Suprapubic skin (tissue), 4 donors: ENCODE data around the gene COMMD3. TPM values are rescaled to one million over a fixed set of nuclear protein-coding genes. Genes with fewer than 3 reads are reported as not detected.

ENCODE experiments used
- DNase-seq, 2 donors: peaks; one replicate each; pipeline ENCODE4 v3.0.0-alpha.2; 2019; ENCODE audit warnings: low spot score in 2 of 2
- H3K27ac ChIP-seq: fragments of 200-600 bp; sonication (generic); one replicate; pipeline ENCODE4 v1.5.1; 2019
- H3K27me3 ChIP-seq: fragments of 200-600 bp; sonication (generic); one replicate; pipeline ENCODE4 v1.5.1; 2019
- H3K36me3 ChIP-seq: fragments of 200-600 bp; sonication (generic); one replicate; pipeline ENCODE4 v1.5.1; 2019
- H3K4me1 ChIP-seq: fragments of 200-600 bp; sonication (generic); one replicate; pipeline ENCODE4 v1.5.1; 2019
- H3K4me3 ChIP-seq: fragments of 200-600 bp; sonication (generic); one replicate; pipeline ENCODE4 v1.5.1; 2019; ENCODE audit warnings: mild to moderate bottlenecking
- H3K9me3 ChIP-seq: fragments of 200-600 bp; sonication (generic); one replicate; pipeline ENCODE4 v1.5.1; 2019
- EP300 ChIP-seq: sonication (generic); formaldehyde crosslinking; IDR thresholded peaks from one replicate; pipeline ENCODE4 v1.6.1; 2017; ENCODE audit warnings: antibody characterized with exemption
- POLR2A ChIP-seq, 2 donors: fragments of 450-650 bp; IDR thresholded peaks; one replicate each; pipeline ENCODE4 v1.6.1; 2017; ENCODE audit warnings: antibody characterized with exemption in 2 of 2, mild to moderate bottlenecking in 2 of 2, moderate library complexity in 2 of 2
- POLR2AphosphoS5 ChIP-seq, 3 donors: sonication (generic); formaldehyde crosslinking; IDR thresholded peaks; one replicate each; pipeline ENCODE4 v1.6.1; 2017; ENCODE audit warnings: antibody characterized with exemption in 3 of 3
- WGBS: methylation state at CpG from one replicate; pipeline ENCODE4 v1.1.5; 2018; 5-methylcytosine and 5-hydroxymethylcytosine counted together
- total RNA-seq, 4 donors: library from RNA; depleted of rRNA; stranded (reverse); fragments of >200 nt; gene quantifications; one replicate each; pipeline ENCODE4 v1.1.0, GENCODE V29; 2016
- TF ChIP-seq, protein P1 (sequence below), 2 donors: fragments of 200-600 bp in 1 of 2; fragments of 450-650 bp in 1 of 2; sonication (generic) in 1 of 2; IDR thresholded peaks; one replicate each; pipeline ENCODE4 v1.5.1; 2016 to 2019; ENCODE audit warnings: antibody characterized with exemption in 2 of 2, mild to moderate bottlenecking in 1 of 2, moderate library complexity in 1 of 2

The COMMD3 gene
- total RNA-seq, 4 donors from 2014 or later: 32.9 to 46.7 (median 37.1) TPM

DNA sequence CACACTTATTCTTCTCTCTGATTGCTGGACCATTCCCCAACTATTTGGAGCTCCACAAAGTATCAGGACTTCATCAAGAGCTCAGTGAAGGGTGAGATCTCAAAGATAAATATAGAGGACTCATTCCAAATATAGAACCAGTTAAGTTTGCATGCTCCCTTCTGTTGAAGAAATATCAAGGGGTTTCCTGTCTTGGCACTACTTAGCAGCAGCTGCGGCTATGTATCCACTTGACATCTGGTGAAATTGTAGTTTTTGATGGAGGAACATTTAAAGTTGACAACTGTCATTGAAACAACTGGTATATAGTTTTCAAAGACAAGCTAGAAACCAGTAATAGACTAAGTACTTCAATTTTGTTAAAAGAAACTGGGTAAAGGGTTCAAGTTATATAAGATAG, 28.1 kb downstream of the COMMD3 start:
- TF ChIP-seq POLR2AphosphoS5 (IDR thresholded peaks at IDR 0.05) (no peak), EP300 (no peak), POLR2A (IDR thresholded peaks at IDR 0.05) (no peak)
- TF ChIP-seq, protein P1, sequence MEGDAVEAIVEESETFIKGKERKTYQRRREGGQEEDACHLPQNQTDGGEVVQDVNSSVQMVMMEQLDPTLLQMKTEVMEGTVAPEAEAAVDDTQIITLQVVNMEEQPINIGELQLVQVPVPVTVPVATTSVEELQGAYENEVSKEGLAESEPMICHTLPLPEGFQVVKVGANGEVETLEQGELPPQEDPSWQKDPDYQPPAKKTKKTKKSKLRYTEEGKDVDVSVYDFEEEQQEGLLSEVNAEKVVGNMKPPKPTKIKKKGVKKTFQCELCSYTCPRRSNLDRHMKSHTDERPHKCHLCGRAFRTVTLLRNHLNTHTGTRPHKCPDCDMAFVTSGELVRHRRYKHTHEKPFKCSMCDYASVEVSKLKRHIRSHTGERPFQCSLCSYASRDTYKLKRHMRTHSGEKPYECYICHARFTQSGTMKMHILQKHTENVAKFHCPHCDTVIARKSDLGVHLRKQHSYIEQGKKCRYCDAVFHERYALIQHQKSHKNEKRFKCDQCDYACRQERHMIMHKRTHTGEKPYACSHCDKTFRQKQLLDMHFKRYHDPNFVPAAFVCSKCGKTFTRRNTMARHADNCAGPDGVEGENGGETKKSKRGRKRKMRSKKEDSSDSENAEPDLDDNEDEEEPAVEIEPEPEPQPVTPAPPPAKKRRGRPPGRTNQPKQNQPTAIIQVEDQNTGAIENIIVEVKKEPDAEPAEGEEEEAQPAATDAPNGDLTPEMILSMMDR (IDR thresholded peaks at IDR 0.05): no peak
- no peak overlapping the region for H3K4me3 ChIP-seq
- no peaks in the 10 kb centered on the region for H3K36me3 ChIP-seq
- no peak overlapping the region for H3K27ac ChIP-seq
- peaks cover 93% of the 10 kb centered on the region for H3K27me3 ChIP-seq
- peaks cover 21% of the 10 kb centered on the region for H3K4me1 ChIP-seq
- no peaks in the 10 kb centered on the region for H3K9me3 ChIP-seq
- 41% methylated on average over 1 of the region's 1 CpG for WGBS
- no peak for DNase-seq

DNA sequence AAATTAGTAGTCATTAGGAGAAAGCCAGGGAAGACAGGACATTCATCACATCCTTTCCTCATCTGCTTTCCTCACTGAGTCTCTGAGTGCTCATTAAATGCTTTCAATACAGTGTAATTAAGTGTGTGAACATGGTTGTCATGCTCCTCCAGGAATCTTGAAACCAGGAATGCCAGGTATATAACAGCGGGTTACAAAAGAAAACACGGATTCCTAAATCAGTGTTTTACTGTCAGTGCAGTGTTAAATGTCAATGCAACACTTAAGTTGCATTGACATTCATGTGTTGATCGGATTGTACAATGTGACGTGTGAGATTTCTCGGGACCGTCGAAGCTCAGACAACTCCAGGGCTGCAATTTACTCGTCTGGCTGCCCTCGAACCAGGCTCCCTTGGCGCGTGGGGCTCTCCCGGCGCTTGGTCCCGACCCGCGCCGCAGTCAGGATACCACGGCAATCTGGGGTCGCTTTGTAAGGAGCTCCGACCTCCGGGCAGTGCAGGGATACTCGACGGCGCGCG, 28.7 kb downstream of the COMMD3 start:
- H3K27ac ChIP-seq: no peak overlapping the region
- H3K4me1 ChIP-seq: peaks cover 18% of the 10 kb centered on the region
- peaks cover 92% of the 10 kb centered on the region for H3K27me3 ChIP-seq
- H3K4me3 ChIP-seq: peak overlapping the region; percentile 33
- no peak for DNase-seq
- no peaks in the 10 kb centered on the region for H3K36me3 ChIP-seq
- TF ChIP-seq POLR2A (IDR thresholded peaks at IDR 0.05) (no peak), POLR2AphosphoS5 (IDR thresholded peaks at IDR 0.05) (no peak), EP300 (no peak)
- TF ChIP-seq, protein P1 (IDR thresholded peaks at IDR 0.05): no peak
- 23% methylated on average over 9 of the region's 26 CpGs for WGBS
- no peaks in the 10 kb centered on the region for H3K9me3 ChIP-seq

DNA sequence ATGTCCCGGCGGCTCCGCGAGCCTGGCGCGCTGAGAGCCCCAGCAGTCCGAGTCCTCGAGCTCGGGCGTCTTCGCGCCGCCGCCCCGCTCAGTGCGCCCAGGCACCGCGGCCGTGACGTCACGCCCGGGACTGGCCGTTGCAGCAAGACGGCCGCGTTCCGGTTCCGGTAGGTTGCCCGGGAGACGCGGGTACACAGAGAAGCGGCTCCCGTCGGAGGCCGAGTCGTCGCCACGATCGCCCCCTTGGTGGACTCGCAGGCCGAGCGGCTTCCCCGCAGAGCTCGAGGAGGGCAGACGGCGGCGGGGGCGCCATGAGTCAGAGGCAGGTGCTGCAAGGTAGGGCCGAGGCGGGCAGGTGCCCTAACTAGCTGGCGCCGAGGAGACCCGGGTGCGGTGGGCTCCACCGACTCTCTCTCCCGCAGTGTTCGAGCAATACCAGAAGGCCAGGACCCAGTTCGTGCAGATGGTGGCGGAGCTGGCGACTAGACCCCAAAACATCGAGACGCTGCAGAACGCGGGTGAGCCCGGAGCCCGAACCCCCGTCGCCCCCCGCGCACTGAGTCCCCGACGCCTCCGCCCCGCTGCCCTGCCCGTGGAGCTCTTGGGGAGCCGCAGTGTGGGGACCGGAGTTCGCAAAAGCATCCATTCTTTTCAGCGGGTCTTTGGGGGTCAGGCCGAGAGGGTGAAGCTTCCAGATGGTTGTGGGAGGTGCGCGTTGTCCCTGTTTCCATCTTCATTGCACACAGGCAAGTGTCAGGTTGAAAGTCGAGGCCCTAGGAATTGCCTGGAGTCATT, 29.3 kb downstream of the COMMD3 start, which contains the start of gene SPAG6:
SPAG6 (plus strand) TSS at position 196 of the 795 bp plus-strand sequence; CDS start at position 312, 116 bp downstream.
- DNase-seq: peak in 1 of 2 donors; percentile 76
- Histone ChIP-seq H3K4me3 (peak within 1 kb of the TSS; percentile 33), H3K27me3 (peaks cover 89% of the 10 kb centered on the region), H3K9me3 (no peaks in the 10 kb centered on the region), H3K36me3 (no peaks in the 10 kb centered on the region), H3K27ac (no peak within 1 kb of the TSS), H3K4me1 (peaks cover 15% of the 10 kb centered on the region)
- TF ChIP-seq EP300 (no peak), POLR2AphosphoS5 (IDR thresholded peaks at IDR 0.05) (no peak), POLR2A (IDR thresholded peaks at IDR 0.05) (no peak)
- TF ChIP-seq, protein P1 (IDR thresholded peaks at IDR 0.05): no peak
- 5% methylated on average over 11 of the region's 83 CpGs for WGBS

DNA sequence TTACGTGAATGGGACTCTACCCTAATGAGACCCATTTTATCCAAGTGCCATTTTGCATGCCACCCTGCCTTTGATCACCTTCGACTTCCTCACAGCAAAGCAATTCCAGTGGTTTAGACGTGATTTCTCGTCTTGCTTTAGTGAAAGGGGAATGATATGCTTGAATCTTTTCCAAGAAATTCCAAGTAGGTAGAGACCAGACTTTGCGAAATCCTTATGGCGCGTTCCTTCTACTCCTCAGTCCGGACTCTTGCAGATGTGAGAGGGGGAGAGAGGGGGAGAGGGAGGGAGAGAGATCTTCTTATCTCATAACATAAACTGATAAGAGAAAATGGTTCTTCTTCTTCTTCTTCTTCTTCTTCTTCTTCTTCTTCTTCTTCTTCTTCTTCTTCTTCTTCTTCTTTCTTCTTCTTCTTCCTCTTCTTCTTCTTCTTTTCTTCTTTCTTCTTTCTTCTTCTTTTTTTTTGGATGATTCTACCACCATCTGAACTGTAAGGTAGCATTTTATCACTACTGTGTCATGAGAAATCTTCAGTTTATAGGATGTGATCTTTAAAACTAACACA, 30.0 kb downstream of the COMMD3 start:
- Histone ChIP-seq H3K9me3 (no peaks in the 10 kb centered on the region), H3K27ac (no peak overlapping the region), H3K4me1 (peaks cover 11% of the 10 kb centered on the region), H3K27me3 (peaks cover 82% of the 10 kb centered on the region), H3K4me3 (no peak overlapping the region), H3K36me3 (no peaks in the 10 kb centered on the region)
- WGBS: 30% methylated on average over 8 of the region's 8 CpGs
- no peak for TF ChIP-seq EP300
- no peak for TF ChIP-seq POLR2AphosphoS5 (IDR thresholded peaks at IDR 0.05)
- TF ChIP-seq, protein P1 (IDR thresholded peaks at IDR 0.05): no peak
- TF ChIP-seq POLR2A (IDR thresholded peaks at IDR 0.05): no peak
- no peak for DNase-seq

DNA sequence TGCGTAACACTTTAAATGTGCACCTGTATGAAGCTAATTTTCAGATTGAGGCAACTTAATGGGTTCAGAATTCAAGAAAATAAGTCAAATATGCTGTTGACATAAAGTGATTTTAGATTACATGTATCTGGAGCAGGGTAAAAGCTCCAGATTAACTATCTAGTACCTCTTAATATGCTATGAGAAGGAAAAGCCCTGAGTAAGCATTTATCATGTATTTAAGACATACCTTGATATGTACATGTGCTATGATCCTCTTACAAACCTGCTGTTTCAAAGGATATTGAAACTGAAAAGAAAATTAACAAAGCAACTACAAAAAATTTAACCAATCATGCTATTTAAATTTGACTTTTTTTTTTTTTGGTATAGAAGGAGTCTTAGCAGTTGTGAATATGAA, 33.6 kb downstream of the COMMD3 start:
- H3K36me3 ChIP-seq: no peaks in the 10 kb centered on the region
- whole genome bisulfite sequencing: 93% methylated on average over 1 of the region's 1 CpG
- H3K9me3 ChIP-seq: no peaks in the 10 kb centered on the region
- DNase-seq: no peak
- H3K4me1 ChIP-seq: peaks cover 6% of the 10 kb centered on the region
- TF ChIP-seq EP300 (no peak), POLR2AphosphoS5 (IDR thresholded peaks at IDR 0.05) (no peak), POLR2A (IDR thresholded peaks at IDR 0.05) (no peak)
- TF ChIP-seq, protein P1 (IDR thresholded peaks at IDR 0.05): no peak
- H3K27ac ChIP-seq: no peak overlapping the region
- no peak overlapping the region for H3K4me3 ChIP-seq
- H3K27me3 ChIP-seq: peaks cover 59% of the 10 kb centered on the region
